ENCODE results near the gene CD84.

- TF ChIP-seq CTCF (IDR thresholded peaks at IDR 0.05) (no peak), POLR2A (IDR thresholded peaks at IDR 0.05) (no peak), POLR2AphosphoS5 (IDR thresholded peaks at IDR 0.05; ENCODE audit: insufficient read depth in 1 of 2, low read depth in 1 of 2) (no peak)
Measured at GRCh38 chr1:160576884-160577283, 2.4 kb downstream of the CD84 start.
